Activated B cell treated with CpG ODN at 0.5 μM for 24 hours (primary cell): ENCODE measurements around the gene APP. TPM values are rescaled to one million over a fixed set of nuclear protein-coding genes. Genes with fewer than 3 reads are reported as not detected.
A peak's percentile ranks its signal among the peaks of the same experiment; 100 is the strongest.

ENCODE experiments used
- ATAC-seq: fragments of 200-7000 bp; cut with Tn5 transposase; one replicate; pipeline ENCODE4 v1.10.0; 2021; ENCODE audit warnings: low read depth, mild to moderate bottlenecking, moderate library complexity
- CTCF ChIA-PET: fragments of 350-600 bp; sonication (Branson Sonifier 250); formaldehyde crosslinking; loops from one replicate; lab custom pipeline; 2021; ENCODE audit warnings: antibody characterized with exemption; lab: Charles Lee
- POLR2A ChIA-PET: fragments of 350-600 bp; sonication (Branson Sonifier 250); formaldehyde crosslinking; loops from one replicate; lab custom pipeline; 2021; ENCODE audit warnings: antibody characterized with exemption; lab: Charles Lee
- DNase-seq: peaks from one replicate; pipeline ENCODE4 v3.0.0; 2022
- H3K27ac Mint-ChIP-seq: one replicate; pipeline ENCODE4 v1.8.0; 2020; ENCODE audit warnings: mixed read lengths
- H3K27me3 Mint-ChIP-seq: one replicate; pipeline ENCODE4 v1.8.0; 2021; ENCODE audit warnings: mixed read lengths
- H3K36me3 Mint-ChIP-seq: one replicate; pipeline ENCODE4 v1.8.0; 2021; ENCODE audit warnings: low read depth, mixed read lengths
- H3K4me1 Mint-ChIP-seq: one replicate; pipeline ENCODE4 v1.8.0; 2021; ENCODE audit warnings: mixed read lengths
- H3K4me3 Mint-ChIP-seq: one replicate; pipeline ENCODE4 v1.8.0; 2020; ENCODE audit warnings: mild to moderate bottlenecking, mixed read lengths
- H3K9me3 Mint-ChIP-seq: one replicate; pipeline ENCODE4 v1.8.0; 2020; ENCODE audit warnings: mixed read lengths
- CTCF ChIP-seq: fragments of 200-600 bp; IDR thresholded peaks from one replicate; pipeline ENCODE4 v1.8.0; 2022; ENCODE audit warnings: antibody characterized with exemption, mild to moderate bottlenecking
- intact Hi-C: fragments of 100-400 bp; cut with micrococcal nuclease; formaldehyde crosslinking; loops from one replicate; pipeline ENCODE4 v1.15.1; 2024
- total RNA-seq: library from RNA; stranded (reverse); gene quantifications from 2 replicates; pipeline ENCODE4 v1.2.3, GENCODE V29; 2022

The APP gene
- total RNA-seq, 1 donor from 2014 or later, result 32.1 TPM

- ChIA-PET POLR2A (interaction anchor here (1.9 kb wide), 1 partner anchor 274 kb away, joined by 9 read pairs; the partner anchor contains the start of gene APP), CTCF (interaction anchor here (1.1 to 2.5 kb wide), 12 partner anchors 9 to 287 kb away, joined by 3 to 21 read pairs (median 4); partner anchors contain the start of gene APP)
- DNase-seq (no peak), ATAC-seq (no peak)
- H3K27me3 Mint-ChIP-seq, result no peaks in the 10 kb centered on the region
- TF ChIP-seq CTCF, result no peak
- H3K27ac Mint-ChIP-seq, result no peak overlapping the region
- intact Hi-C loops, result no loop called here
- no peak overlapping the region for H3K4me3 Mint-ChIP-seq
- no peaks in the 10 kb centered on the region for H3K9me3 Mint-ChIP-seq
- peaks cover under 1% of the 10 kb centered on the region for H3K36me3 Mint-ChIP-seq
- H3K4me1 Mint-ChIP-seq, result peaks cover 3% of the 10 kb centered on the region
Measured at GRCh38 chr21:25896501-25897056, 274.0 kb downstream of the APP start.

DNA sequence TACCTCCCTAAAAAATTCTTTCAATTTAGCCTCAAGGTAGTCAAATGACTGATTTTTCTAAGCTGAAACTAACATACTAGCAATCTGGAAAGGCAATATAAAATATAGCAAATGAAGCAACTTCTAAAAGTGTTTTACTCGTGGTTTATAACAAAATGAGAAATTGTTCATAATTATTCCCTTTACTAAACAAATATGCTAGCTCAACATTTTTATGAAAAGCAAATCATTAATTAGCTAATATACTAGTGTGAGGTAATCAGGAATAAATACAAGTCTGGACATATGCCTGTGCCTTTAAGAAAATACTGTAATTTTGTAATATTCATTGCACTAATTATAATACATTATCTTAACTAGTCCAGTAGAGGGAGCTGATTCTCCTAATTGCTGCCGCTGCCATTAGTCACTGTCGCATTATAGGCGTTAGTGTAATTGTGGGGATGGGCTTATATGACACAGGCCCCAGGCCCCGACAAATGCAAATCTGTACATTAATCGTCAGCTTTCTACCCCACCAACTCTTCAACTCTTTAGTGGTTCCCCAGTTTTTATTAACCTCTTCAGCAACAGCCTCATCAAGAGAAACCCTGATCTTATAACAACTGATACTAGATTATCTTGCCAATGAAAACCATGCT, 274.9 kb downstream of the APP start:
- Mint-ChIP-seq H3K4me3 (no peak overlapping the region), H3K27ac (no peak overlapping the region), H3K4me1 (peaks cover 3% of the 10 kb centered on the region), H3K36me3 (peaks cover 5% of the 10 kb centered on the region), H3K27me3 (no peaks in the 10 kb centered on the region), H3K9me3 (no peaks in the 10 kb centered on the region)
- POLR2A ChIA-PET, result interaction anchor here (1.9 kb wide), 1 partner anchor 275 kb away, joined by 9 read pairs; the partner anchor contains the start of gene APP
- ATAC-seq, result peak; percentile 84
- CTCF ChIA-PET, result interaction anchor here (0.5 to 2.5 kb wide), 17 partner anchors 10 to 822 kb away, joined by 3 to 21 read pairs (median 4); partner anchors contain the start of gene APP
- TF ChIP-seq CTCF, result no peak
- no peak for DNase-seq
- intact Hi-C loops, result loop anchor here (1.0 kb wide), 4 partner anchors 106 to 822 kb away; partner anchors contain the start of gene APP

DNA sequence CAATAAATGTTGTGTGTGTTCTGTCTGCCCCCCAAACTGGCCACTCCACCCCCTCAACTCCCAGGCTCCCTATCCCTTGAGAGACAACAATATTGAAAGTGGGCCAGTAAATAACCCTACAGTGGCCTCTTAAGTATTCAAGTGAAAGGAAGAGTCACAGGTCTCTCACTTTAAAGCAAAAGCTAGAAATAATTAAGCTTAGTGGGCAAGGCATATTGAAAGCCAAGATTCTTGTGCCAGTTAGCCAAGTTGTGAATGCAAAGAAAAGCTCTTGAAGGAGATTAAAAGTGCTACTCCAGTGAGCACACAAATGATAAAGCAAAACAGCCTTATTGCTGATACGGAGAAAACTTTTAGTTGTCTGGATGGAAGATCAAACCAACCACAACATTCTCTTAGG, 277.4 kb downstream of the APP start:
- ATAC-seq (no peak), DNase-seq (no peak)
- CTCF ChIA-PET, result no interaction called here
- H3K36me3 Mint-ChIP-seq, result peaks cover 14% of the 10 kb centered on the region
- H3K4me1 Mint-ChIP-seq, result peaks cover 3% of the 10 kb centered on the region
- H3K9me3 Mint-ChIP-seq, result no peaks in the 10 kb centered on the region
- no peaks in the 10 kb centered on the region for H3K27me3 Mint-ChIP-seq
- no peak for TF ChIP-seq CTCF
- intact Hi-C loops, result no loop called here
- no peak overlapping the region for H3K4me3 Mint-ChIP-seq
- POLR2A ChIA-PET, result interaction anchor here (0.6 kb wide), 1 partner anchor 651 kb away, joined by 4 read pairs; no protein-coding TSS in a partner anchor
- H3K27ac Mint-ChIP-seq, result no peak overlapping the region

- H3K4me1 Mint-ChIP-seq, result peaks cover 3% of the 10 kb centered on the region
- H3K36me3 Mint-ChIP-seq, result peaks cover 21% of the 10 kb centered on the region
- DNase-seq (no peak), ATAC-seq (no peak)
- no peaks in the 10 kb centered on the region for H3K27me3 Mint-ChIP-seq
- no peaks in the 10 kb centered on the region for H3K9me3 Mint-ChIP-seq
- intact Hi-C loops, result no loop called here
- ChIA-PET POLR2A (no interaction called here), CTCF (no interaction called here)
- no peak overlapping the region for H3K27ac Mint-ChIP-seq
- no peak for TF ChIP-seq CTCF
- H3K4me3 Mint-ChIP-seq, result no peak overlapping the region
Measured at GRCh38 chr21:25891596-25891995, 279.0 kb downstream of the APP start.

DNA sequence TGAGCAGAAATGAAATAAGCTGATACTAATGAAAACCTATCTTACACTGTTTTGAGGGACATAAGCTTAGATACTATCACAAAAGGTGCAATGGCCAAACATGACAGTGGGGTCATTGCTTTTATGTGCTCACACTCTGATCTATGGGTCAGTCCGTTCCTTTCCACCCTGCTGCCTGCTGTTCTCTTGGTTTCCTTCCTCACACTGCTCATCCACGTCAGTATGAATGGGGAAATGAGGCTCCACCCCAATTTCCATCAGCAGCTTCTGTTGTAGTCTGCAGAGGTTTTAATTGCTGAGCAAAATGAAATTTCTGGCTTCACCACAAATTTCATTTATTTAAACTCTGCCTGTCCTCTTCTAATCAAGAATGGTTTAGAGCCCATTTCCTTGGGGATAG, 280.6 kb downstream of the APP start:
- no peak for TF ChIP-seq CTCF
- no peak for ATAC-seq
- Mint-ChIP-seq H3K4me1 (no peaks in the 10 kb centered on the region), H3K27ac (no peak overlapping the region), H3K4me3 (no peak overlapping the region), H3K9me3 (no peaks in the 10 kb centered on the region), H3K36me3 (peaks cover 21% of the 10 kb centered on the region), H3K27me3 (no peaks in the 10 kb centered on the region)
- CTCF ChIA-PET, result no interaction called here
- DNase-seq, result no peak
- POLR2A ChIA-PET, result no interaction called here
- intact Hi-C loops, result no loop called here
